ENCODE data around the gene SIDT2. TPM values are rescaled to one million over a fixed set of nuclear protein-coding genes. Genes with fewer than 3 reads are reported as not detected.
A peak's percentile ranks its signal among the peaks of the same experiment; 100 is the strongest.
"Not testable (repeated sequence)": the region's sequence is repeated elsewhere in the genome, so short reads cannot be mapped to it uniquely, and the experiment has no call there.

Gene SIDT2
- total RNA-seq, 2 donors from 2014 or later, result 39.2 to 49.5 TPM

DNA sequence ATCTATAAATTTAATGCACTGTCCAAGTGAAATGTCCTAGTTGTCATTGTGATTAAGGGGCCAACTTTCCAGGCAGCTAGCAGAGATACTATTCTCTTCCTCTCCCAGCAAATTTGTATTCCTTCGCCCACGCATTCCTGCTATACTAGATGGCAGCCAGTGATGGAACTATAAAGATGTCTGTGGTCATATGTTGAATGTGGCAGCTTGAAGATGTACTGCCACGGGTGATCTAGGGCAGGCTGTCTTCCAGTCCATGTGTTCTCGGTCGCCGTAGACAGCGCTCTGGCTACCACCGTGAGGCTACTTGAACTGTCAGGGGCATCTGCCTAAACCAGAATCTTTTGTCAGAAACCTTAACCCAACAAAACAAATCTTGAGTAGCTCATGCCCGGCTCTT lies 8.3 kb upstream of the SIDT2 start:
- intact Hi-C loops (cut with DNase I), result no loop called here
- no peak for DNase-seq (ENCODE audit: low spot score)

DNA sequence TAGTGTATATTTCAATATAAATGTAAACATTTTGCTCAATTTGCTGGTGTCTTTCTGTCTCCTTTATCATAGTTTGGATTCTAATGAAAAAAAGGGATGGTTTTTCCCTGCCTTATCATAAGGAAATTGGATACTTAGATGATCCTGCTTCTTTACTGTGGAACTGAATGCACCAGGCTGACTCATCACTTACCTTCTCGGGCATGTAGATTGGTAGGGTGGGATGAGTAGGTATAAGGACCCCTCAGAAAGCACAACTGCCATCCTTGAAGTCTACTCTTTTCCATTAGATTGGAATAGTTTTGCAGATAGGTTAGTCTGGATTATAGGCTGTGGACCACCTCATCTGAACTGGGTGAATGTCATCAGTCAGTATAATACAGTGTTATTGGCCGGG lies 7.5 kb upstream of the SIDT2 start:
- intact Hi-C loops (cut with DNase I), result no loop called here
- DNase-seq (ENCODE audit: low spot score), result no peak

DNA sequence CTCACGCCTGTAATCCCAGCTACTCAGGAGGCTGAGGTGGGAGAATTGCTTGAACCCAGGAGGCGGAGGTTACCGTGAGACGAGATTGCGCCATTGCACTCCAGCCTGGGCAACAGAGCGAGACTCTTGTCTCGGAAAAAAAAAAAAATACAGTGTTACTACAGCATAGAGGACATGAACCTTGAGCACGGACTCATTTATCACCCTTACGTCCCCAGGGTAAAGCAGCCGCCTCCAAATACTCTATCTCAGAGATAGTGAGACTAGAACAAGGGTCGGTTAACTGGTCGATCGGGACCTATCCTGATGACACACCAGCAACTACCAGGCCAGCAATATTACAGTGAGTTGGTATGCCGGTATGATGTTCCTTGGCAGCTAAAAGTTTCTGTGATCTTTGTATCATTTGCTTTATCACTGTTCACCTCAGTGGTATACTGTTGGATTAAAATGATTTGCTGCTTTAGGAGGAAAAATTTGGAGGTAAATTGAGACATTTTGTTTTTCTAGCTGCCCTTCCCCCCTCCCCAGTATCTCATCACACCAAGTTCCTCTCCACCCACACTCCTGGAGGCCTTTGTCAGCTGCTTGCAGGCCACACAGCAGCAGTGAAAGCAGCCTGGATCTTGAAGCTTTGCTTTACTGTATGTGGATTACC lies 7.0 kb upstream of the SIDT2 start:
- DNase-seq (ENCODE audit: low spot score), result no peak
- intact Hi-C loops (cut with DNase I), result no loop called here

DNA sequence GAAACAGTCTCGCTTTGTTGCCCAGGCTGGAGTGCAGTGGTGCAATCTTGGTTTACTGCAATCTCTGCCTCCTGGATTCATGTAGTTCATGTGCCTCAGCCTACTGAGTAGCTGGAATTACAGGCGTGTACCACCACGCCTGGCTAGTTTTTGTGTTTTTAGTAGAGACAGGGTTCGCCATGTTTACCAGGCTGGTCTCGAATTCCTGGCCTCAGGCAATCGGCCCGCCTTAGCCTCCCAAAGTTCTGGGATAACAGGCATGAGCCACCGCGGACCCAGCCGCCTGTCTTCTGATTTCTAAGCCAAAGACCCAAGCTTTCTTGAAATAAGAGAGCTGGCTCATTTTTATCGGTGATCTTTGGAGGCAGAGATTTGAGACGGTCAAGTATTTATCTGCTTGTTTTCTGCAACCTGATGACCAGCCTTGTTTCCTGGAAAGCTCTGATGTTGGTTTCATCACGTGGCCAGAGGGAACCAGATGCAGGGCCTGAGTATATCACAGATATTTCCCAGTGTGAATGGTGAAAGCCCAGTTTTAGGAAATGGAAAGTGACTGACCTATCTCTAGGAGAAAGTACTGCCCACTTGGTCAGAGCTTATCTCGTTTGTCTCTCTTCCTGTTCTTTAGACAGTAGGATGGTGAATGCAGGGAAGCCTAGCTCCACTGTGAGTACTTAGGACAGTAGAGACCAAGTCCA lies 5.7 kb upstream of the SIDT2 start:
- intact Hi-C loops (cut with DNase I), result no loop called here
- no peak for DNase-seq (ENCODE audit: low spot score)

DNA sequence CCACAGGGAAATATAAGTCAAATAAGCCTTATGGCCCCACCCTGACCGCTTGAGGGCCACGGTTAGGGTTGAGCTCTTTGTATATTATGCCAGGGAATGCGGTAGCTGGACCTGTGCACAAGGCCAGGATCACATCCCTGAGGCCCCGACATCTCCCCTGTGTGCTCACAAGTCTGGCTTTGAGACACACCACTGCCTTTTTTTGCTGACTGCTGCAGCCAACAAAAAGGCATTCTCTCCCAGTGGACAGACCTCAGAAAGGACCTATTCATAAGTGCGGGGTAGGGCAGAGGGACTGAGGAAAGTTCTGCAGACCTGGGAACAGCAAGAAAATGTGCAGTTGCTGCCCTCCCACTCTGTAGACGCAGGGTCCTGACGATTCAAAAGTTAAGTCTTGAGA lies 3.4 kb upstream of the SIDT2 start:
- intact Hi-C loops (cut with DNase I), result no loop called here
- DNase-seq (ENCODE audit: low spot score), result no peak

DNA sequence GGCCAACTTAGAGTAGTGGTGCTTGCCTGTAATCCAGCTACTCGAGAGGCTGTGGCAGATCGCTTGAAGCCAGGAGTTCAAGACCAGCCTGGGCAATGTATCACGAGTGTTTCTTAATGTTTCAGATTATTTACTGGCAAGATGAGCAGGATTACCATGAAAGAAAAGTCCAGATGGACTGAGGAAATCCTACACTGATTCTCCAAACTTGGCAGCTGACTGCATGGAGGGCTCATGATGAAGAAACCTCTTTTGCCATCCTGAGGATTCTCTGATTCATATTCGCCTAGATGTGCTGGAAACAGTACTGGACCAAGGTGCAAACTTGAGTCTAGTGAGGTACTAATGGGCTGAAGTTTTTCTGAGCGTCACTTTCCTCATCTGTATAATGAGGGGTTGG lies 2.8 kb upstream of the SIDT2 start:
- DNase-seq (ENCODE audit: low spot score), result no peak
- intact Hi-C loops (cut with DNase I), result no loop called here

DNA sequence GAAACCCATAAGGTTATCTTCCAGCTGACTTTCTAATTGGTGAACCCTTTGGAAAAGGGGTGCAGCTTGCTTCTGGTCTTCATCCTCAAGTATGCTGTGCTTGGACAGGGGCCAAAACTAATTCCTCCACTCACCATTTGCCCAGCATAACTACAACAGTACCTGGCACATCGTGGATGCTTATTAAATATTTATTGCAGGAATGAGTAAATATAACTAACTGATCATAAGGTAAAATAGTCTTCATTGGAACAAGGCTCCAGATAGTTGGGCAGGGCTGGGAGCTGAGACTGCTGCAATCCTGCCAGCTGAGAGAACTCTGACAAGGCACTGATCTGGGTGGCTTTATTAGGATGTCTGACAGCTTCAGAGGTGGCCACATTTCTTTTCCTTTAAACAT lies 2.4 kb upstream of the SIDT2 start:
- intact Hi-C loops (cut with DNase I), result no loop called here

DNA sequence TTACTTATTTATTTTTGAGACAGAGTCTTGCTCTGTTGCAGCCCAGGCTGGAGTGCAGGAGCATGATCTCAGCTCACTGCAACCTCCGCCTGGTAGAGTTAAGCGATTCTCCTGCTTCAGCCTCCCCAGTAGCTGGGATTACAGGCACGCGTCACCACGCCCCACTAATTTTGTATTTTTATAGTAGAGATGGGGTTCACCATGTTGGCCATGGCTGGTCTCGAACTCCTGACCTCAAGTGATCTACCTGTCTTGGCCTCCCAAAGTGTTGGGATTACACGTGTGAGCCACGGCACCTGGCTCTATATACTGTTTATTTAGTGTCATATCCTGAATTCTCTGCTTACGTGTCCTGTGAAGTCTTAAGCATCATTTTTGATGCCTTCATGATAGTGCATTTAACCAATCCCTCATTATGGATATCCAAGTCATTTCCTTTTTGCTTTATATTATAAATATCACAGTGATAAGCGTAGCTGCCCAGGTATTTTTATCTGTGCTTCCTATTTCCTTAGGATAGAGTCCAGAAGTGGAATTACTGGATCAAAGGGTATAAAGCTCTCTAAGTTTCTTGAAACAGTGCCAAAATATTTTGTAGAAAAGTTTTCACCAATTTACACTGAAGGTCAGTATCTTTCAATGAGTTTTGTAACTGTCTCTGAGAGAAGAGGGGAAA lies 871 bp upstream of the SIDT2 start:
- no peak for DNase-seq (ENCODE audit: low spot score)
- intact Hi-C loops (cut with DNase I), result no loop called here

More for the DNA sequence above, 2.4 kb upstream of the SIDT2 start:
- DNase-seq (ENCODE audit: low spot score), result no peak

DNA sequence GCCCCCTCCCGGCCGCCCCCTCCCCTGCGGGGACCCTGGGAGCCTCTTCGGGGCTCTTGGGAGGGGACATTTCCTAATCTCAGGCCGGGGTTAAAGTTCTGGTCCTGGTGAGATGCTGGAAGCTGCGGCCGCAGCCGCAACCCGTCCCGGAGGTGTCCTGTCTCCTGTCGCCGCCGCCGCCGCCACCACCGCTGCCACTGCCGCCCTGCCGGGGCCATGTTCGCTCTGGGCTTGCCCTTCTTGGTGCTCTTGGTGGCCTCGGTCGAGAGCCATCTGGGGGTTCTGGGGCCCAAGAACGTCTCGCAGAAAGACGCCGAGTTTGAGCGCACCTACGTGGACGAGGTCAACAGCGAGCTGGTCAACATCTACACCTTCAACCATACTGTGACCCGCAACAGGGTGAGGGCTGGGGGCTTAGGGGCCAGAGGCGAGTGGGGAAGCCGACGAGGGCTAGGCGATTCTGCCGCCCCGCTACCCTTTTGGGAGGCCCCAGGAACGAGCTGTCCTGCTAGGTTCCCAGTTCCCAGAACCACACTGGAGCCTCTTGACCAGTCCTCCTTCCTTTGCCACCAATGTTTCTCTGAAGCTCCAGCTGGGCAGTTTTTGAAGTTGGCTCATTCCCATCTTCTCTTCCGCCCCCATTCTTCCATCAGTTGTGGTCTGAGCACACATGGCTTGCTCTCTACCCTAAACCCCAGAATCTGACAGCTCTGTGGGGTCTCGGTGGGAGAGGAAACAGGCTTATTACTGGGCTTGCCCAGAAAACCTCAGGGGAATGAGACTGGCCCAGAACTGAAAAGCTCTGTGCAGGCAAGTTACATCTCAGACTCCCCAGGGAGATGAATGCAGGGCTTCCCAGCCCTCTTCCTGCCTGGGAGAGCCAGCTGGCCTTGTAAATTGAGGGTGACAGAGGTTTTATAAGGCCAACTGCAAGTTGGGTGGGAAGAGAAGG lies 781 bp downstream of the SIDT2 start:
- no peak for DNase-seq (ENCODE audit: low spot score)
- intact Hi-C loops (cut with DNase I), result no loop called here

DNA sequence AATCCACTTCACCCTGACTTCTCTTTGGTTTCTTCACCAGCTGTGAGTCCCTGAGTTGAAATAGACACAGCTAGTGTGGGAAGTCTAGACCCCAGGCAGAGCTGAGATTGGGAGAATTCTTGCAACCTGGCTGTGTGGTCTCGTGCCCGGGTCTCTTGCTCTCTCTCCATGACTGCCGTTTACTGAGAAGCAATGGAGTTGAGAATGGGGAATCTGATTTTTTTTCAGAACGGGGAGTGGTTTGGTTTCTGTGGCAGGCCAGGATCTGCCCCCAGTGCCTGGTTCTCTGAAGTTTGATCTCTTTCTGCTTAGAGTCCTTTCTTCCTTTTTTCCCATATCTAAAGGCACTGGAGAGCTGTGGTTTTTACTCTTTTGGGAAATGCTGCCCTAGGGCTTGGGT lies 1.5 kb downstream of the SIDT2 start:
- intact Hi-C loops (cut with DNase I), result loop anchor here in 1 of 2 donors (5.0 kb wide), 1 partner anchor 47 kb away; no protein-coding TSS in a partner anchor
- no peak for DNase-seq (ENCODE audit: low spot score)

DNA sequence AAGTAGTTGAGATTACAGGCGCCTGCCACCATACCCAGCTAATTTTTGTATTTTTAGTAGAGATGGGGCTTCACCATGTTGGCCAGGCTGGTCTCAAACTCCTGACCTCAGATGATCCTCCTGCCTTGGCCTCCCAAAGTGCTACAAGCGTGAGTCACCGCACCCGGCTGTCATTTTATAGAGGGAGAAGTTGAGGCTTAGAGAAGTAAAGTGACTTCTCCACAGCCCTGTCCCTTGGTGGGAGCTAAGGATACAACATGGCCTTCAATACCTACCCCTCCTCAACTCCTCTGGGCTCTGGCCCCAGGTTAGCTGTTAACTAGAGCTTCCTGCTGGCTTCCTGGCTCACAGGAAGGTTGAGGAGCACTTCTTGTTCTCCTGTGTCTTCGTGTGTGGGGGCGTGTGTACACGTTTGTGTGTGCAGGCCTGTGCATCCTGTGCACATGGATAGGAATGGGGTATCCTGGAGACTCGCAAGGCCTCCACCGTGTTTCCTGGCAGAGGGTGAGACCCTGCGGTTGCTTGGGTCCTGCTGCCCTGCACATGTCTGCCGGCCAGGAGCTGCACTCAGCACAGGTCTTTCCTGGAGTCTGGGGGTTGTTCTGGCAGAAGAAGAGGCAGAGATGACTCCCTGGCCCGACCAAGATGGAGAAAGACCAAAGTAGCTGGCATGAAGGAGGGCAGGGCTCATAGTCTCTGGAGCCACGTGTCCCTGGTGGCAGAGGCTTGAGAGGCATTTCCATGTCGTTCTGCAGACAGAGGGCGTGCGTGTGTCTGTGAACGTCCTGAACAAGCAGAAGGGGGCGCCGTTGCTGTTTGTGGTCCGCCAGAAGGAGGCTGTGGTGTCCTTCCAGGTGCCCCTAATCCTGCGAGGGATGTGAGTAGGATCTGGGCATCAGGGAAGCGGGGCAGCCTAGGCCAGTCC lies 2.4 kb downstream of the SIDT2 start:
- DNase-seq (ENCODE audit: low spot score), result peak; percentile 93
- intact Hi-C loops (cut with DNase I), result loop anchor here in 1 of 2 donors (5.0 kb wide), 1 partner anchor 46 kb away; no protein-coding TSS in a partner anchor

DNA sequence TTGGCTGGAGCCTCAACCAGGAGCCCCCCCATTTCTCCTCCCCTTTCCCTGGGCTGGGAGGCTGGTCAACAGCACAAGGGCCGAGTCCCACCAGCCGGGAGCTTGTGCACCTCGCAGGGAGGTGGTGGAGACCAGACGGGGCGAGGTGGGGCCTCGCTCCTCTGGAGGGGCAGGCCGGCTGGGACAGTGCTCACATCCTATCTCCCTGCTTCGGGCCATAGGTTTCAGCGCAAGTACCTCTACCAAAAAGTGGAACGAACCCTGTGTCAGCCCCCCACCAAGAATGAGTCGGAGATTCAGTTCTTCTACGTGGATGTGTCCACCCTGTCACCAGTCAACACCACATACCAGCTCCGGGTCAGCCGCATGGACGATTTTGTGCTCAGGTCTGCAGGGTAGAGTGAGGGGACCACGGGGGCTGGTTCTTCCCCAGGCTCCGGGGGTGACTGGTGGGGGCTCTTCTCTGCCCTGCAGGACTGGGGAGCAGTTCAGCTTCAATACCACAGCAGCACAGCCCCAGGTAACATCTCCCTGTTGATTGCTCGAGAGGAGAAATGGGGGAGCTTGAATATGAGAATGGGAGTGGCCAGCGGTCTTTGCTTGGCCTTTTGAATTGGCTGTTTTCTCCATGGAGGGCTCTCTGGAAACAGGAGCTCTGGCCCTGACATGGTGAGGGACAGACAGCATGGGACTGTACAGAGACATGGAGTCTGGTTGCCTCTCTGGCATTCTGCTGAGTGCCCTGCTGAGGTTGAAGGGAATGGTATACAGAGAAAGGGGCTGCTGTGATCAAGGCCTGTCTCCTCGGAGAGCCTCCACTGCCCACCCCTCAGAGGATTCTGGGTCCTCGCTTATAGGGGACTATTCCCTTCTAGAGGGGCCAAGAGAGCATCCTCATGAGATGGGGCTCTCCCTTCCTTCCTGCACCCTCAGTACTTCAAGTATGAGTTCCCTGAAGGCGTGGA lies 3.3 kb downstream of the SIDT2 start:
- no peak for DNase-seq (ENCODE audit: low spot score)
- intact Hi-C loops (cut with DNase I), result loop anchor here (2.0 to 5.0 kb wide), 2 partner anchors 37 to 45 kb away; no protein-coding TSS in a partner anchor

DNA sequence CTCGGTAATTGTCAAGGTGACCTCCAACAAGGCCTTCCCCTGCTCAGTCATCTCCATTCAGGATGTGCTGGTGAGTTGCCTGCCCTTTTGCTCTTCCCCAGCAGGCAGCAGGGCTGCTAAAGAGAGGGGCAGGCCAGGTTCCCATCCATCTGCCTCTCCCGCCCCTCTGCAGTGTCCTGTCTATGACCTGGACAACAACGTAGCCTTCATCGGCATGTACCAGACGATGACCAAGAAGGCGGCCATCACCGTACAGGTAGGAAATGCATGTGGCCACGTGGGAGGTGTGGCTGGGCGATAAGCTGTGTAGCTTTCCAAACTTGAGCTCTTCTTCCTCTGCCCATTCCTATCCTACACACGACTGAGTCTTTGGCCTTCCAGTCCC lies 4.0 kb downstream of the SIDT2 start:
- no peak for DNase-seq (ENCODE audit: low spot score)
- intact Hi-C loops (cut with DNase I), result loop anchor here (2.0 to 5.0 kb wide), 2 partner anchors 36 to 45 kb away; no protein-coding TSS in a partner anchor

DNA sequence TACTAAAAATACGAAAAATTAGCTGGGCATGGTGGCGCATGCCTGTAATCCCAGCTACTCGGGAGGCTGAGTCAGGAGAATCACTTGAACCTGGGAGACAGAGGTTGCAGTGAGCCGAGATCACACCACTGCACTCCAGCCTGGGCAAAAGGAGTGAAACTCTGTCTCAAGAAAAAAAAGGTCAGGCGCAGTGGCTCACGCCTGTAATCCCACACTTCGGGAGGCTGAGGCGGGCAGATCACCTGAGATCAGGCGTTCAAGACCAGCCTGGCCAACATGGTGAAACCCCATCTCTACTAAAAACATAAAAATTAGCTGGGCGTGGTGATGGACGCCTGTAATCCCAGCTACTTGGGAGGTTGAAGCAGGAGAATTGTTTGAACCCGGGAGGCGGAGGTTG lies 4.6 kb downstream of the SIDT2 start:
- intact Hi-C loops (cut with DNase I), result loop anchor here (2.0 to 5.0 kb wide), 2 partner anchors 36 to 44 kb away; no protein-coding TSS in a partner anchor
- DNase-seq (ENCODE audit: low spot score), result not testable (repeated sequence)

DNA sequence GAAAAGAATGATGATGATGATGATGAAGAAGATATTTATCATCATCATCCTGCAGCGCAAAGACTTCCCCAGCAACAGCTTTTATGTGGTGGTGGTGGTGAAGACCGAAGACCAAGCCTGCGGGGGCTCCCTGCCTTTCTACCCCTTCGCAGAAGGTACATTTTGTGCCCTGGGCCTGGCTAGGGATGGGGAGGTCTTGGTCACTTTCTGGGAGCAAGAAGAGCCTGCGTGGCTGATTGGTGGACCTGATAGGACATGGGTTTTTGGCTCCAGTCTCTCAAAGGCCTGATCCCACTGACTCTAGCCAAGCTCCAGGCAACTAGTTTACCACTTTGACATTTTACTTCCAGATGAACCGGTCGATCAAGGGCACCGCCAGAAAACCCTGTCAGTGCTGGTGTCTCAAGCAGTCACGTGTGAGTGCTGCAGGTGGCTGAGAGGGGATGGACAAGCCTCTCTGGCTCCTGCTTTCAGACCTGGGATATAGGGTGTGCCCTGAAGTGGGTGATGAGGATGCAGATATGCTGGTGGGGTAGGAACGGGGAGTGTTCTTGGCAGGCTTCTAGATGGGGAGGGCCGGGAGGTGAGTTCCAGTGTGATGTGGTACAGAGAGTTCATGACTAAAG lies 5.3 kb downstream of the SIDT2 start:
- intact Hi-C loops (cut with DNase I), result loop anchor here (2.0 to 5.0 kb wide), 2 partner anchors 35 to 43 kb away; no protein-coding TSS in a partner anchor
- DNase-seq (ENCODE audit: low spot score), result peak; percentile 40

DNA sequence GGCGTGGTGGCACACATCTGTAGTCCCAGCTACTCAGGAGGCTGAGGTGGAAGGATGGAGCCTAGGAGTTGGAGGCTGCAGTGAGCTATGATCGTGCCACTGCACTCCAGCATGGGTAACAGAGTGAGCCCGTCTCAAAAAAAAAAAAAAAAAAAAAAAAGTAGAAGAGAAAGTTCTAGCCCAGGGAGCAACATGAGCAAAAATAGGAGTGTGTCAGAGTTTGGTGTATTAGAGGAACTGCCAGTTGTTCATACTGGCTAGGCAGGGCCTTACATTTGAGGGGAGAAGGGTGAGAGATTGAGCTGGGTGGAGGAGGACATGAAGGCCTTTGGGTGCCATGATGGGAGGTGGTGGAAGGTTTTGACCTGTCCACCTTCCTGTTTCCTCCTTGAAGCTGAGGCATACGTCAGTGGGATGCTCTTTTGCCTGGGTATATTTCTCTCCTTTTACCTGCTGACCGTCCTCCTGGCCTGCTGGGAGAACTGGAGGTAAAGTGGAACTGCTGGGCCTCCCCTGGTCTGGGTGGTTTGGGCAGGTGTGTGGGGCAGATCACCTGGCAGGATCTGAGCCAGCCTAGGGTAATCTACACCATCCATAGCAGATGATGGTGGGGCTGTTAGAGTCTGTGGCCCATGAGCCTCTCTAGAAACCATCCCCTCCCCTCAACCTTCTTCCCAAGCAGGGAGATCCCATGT lies 7.3 kb downstream of the SIDT2 start:
- DNase-seq (ENCODE audit: low spot score), result peak; percentile 62
- intact Hi-C loops (cut with DNase I), result no loop called here
